Panc1 (cell line): ENCODE data around the gene BRCA1. TPM values are rescaled to one million over a fixed set of nuclear protein-coding genes. Genes with fewer than 3 reads are reported as not detected.
"Not testable (repeated sequence)": the region's sequence is repeated elsewhere in the genome, so short reads cannot be mapped to it uniquely, and the experiment has no call there.

Source experiments
- ATAC-seq: fragments of 200-7000 bp; cut with Tn5 transposase; 2 replicates; pipeline ENCODE4 v1.9.1; 2020; ENCODE audit warnings: mild to moderate bottlenecking, moderate library complexity
- BruUV-seq: library from RNA; stranded (reverse); fragments of 400-500 nt; replicated peaks from 2 replicates; lab custom pipeline; 2021; lab: Mats Ljungman, UMichigan
- CTCF ChIA-PET: fragments of 300-600 bp; sonication (Branson Sonifier 250); formaldehyde crosslinking; loops from one replicate; lab custom pipeline; 2022; ENCODE audit warnings: antibody characterized with exemption; lab: Charles Lee
- POLR2A ChIA-PET: fragments of 300-600 bp; sonication (Branson Sonifier 250); formaldehyde crosslinking; loops from one replicate; lab custom pipeline; 2022; ENCODE audit warnings: antibody characterized with exemption; lab: Charles Lee
- DNase-seq: peaks from one replicate; pipeline ENCODE4 v3.0.0-alpha.2; 2010; ENCODE audit warnings: low read depth, low spot score
- H3K27ac ChIP-seq: 2 replicates; pipeline ENCODE4 v1.5.1; 2011; ENCODE audit warnings: mild to moderate bottlenecking, low read length, inconsistent platforms
- H3K27me3 ChIP-seq: fragments of 200-500 bp; sonication (Bioruptor generic); 2 replicates; pipeline ENCODE4 v1.6.0; 2014; ENCODE audit warnings: low read length, inconsistent platforms; ENCODE audit not compliant: control insufficient read depth, insufficient read depth
- H3K36me3 ChIP-seq: fragments of 200-500 bp; sonication (Bioruptor generic); 2 replicates; pipeline ENCODE4 v1.5.1; 2014; ENCODE audit warnings: inconsistent platforms, mild to moderate bottlenecking, low read length, moderate library complexity; ENCODE audit not compliant: control insufficient read depth, insufficient read depth
- H3K4me1 ChIP-seq: 2 replicates; pipeline ENCODE4 v1.5.1; 2011; ENCODE audit warnings: inconsistent platforms, mild to moderate bottlenecking, low read length, moderate library complexity; ENCODE audit not compliant: control insufficient read depth, insufficient read depth
- H3K4me3 ChIP-seq, 2 experiments: 2 replicates each; pipeline ENCODE4 v1.5.1; 2011 to 2012; ENCODE audit warnings: low read depth in 2 of 2, low read length in 2 of 2, mild to moderate bottlenecking in 2 of 2, inconsistent platforms in 1 of 2, moderate library complexity in 1 of 2
- H3K9me3 ChIP-seq: fragments of 200-500 bp; sonication (Bioruptor generic); 2 replicates; pipeline ENCODE4 v1.5.1; 2014; ENCODE audit warnings: low read depth, mild to moderate bottlenecking, inconsistent platforms, low read length, moderate library complexity; ENCODE audit not compliant: control insufficient read depth, insufficient read depth
- POLR2AphosphoS5 ChIP-seq: IDR thresholded peaks from 2 replicates; pipeline ENCODE4 v1.6.1; 2012; ENCODE audit warnings: mild to moderate bottlenecking, low read depth, low read length, moderate library complexity
- REST ChIP-seq, 2 experiments: IDR thresholded peaks; 2 replicates each; pipeline ENCODE4 v1.6.1; 2011 to 2012; ENCODE audit warnings: low read depth in 2 of 2, control low read depth in 1 of 2, low read length in 1 of 2, mild to moderate bottlenecking in 1 of 2, moderate library complexity in 1 of 2; ENCODE audit not compliant: insufficient read depth in 1 of 2
- SIN3A ChIP-seq: IDR thresholded peaks from 2 replicates; pipeline ENCODE4 v1.6.1; 2012; ENCODE audit warnings: low read depth, mild to moderate bottlenecking, low read length, moderate library complexity, borderline replicate concordance; ENCODE audit not compliant: insufficient read depth
- TCF7L2 ChIP-seq: IDR thresholded peaks from 2 replicates; pipeline ENCODE4 v1.6.1; 2011; ENCODE audit warnings: mild to moderate bottlenecking, low read depth, low read length, inconsistent platforms
- in situ Hi-C: cut with HindIII; loops from 2 replicates; pipeline ENCODE4 v1.10.0; 2016; ENCODE audit warnings: low sequenced_read_pairs, low pct_unique_long_range_greater_than_20kb
- intact Hi-C: fragments of 100-400 bp; cut with micrococcal nuclease; formaldehyde crosslinking; loops from one replicate; pipeline ENCODE4 v1.10.0; 2022; ENCODE audit not compliant: unreplicated experiment
- total RNA-seq: library from RNA; stranded (reverse); gene quantifications from one replicate; pipeline ENCODE4 v1.2.1, GENCODE V29; 2021; ENCODE audit not compliant: unreplicated experiment
- TF ChIP-seq, protein P1 (sequence below): fragments of 450-650 bp; IDR thresholded peaks from 2 replicates; pipeline ENCODE4 v1.5.1; 2017; ENCODE audit warnings: mild to moderate bottlenecking

Gene BRCA1
- total RNA-seq, 1 experiment from 2014 or later = 29.9 TPM

GRCh38 chr17:43133439-43133838 lies 8.3 kb upstream of the BRCA1 start:
- H3K9me3 ChIP-seq, H3K27ac ChIP-seq, BruUV-seq, H3K27me3 ChIP-seq, CTCF ChIA-PET, H3K36me3 ChIP-seq, in situ Hi-C loops, DNase-seq, H3K4me3 ChIP-seq, H3K4me1 ChIP-seq, intact Hi-C loops, ATAC-seq: not testable (repeated sequence)
- POLR2A ChIA-PET = interaction anchor here (0.6 kb wide), 1 partner anchor 26 kb away, joined by 11 read pairs; no protein-coding TSS in a partner anchor

GRCh38 chr17:43132117-43132516 lies 7.0 kb upstream of the BRCA1 start:
- no peak for ATAC-seq
- no peak overlapping the region for H3K4me3 ChIP-seq
- TF ChIP-seq SIN3A (no peak), TCF7L2 (no peak), POLR2AphosphoS5 (no peak), REST (IDR thresholded peaks at IDR 0.05; ENCODE audit: insufficient read depth in 1 of 2, low read depth in 2 of 2, low read length in 1 of 2) (no peak)
- TF ChIP-seq, protein P1, sequence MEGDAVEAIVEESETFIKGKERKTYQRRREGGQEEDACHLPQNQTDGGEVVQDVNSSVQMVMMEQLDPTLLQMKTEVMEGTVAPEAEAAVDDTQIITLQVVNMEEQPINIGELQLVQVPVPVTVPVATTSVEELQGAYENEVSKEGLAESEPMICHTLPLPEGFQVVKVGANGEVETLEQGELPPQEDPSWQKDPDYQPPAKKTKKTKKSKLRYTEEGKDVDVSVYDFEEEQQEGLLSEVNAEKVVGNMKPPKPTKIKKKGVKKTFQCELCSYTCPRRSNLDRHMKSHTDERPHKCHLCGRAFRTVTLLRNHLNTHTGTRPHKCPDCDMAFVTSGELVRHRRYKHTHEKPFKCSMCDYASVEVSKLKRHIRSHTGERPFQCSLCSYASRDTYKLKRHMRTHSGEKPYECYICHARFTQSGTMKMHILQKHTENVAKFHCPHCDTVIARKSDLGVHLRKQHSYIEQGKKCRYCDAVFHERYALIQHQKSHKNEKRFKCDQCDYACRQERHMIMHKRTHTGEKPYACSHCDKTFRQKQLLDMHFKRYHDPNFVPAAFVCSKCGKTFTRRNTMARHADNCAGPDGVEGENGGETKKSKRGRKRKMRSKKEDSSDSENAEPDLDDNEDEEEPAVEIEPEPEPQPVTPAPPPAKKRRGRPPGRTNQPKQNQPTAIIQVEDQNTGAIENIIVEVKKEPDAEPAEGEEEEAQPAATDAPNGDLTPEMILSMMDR = no peak
- CTCF ChIA-PET = no interaction called here
- no peak overlapping the region for H3K27ac ChIP-seq
- BruUV-seq = no TSS peak
- no peaks in the 10 kb centered on the region for H3K9me3 ChIP-seq
- POLR2A ChIA-PET = no interaction called here
- H3K36me3 ChIP-seq = 0 out of 2 replicates have a peak, but pooled peaks cover 2% of the 10 kb centered on the region
- peaks cover 6% of the 10 kb centered on the region; the same call in 1 of the 2 replicates for H3K4me1 ChIP-seq
- in situ Hi-C loops = no loop called here
- H3K27me3 ChIP-seq = no peaks in the 10 kb centered on the region
- DNase-seq = no peak
- intact Hi-C loops = no loop called here

- intact Hi-C loops = no loop called here
- H3K4me3 ChIP-seq = no peak overlapping the region
- H3K27ac ChIP-seq = no peak overlapping the region
- ChIA-PET POLR2A (interaction anchor here (0.7 kb wide), 1 partner anchor 82 kb away, joined by 4 read pairs; the partner anchor contains the start of gene TMEM106A), CTCF (no interaction called here)
- peaks cover 6% of the 10 kb centered on the region; the same call in 1 of the 2 replicates for H3K36me3 ChIP-seq
- H3K4me1 ChIP-seq = peaks cover 6% of the 10 kb centered on the region; the same call in 1 of the 2 replicates
- in situ Hi-C loops = no loop called here
- TF ChIP-seq SIN3A (no peak), REST (IDR thresholded peaks at IDR 0.05; ENCODE audit: insufficient read depth in 1 of 2, low read depth in 2 of 2, low read length in 1 of 2) (no peak), TCF7L2 (no peak), POLR2AphosphoS5 (no peak)
- TF ChIP-seq, protein P1 = no peak
- ATAC-seq (no peak), DNase-seq (no peak)
- H3K9me3 ChIP-seq = no peaks in the 10 kb centered on the region
- BruUV-seq = no TSS peak
- no peaks in the 10 kb centered on the region for H3K27me3 ChIP-seq
Measured at GRCh38 chr17:43129671-43130010, 4.5 kb upstream of the BRCA1 start.
